Measurements from ENCODE around the gene VTI1A.

DNA sequence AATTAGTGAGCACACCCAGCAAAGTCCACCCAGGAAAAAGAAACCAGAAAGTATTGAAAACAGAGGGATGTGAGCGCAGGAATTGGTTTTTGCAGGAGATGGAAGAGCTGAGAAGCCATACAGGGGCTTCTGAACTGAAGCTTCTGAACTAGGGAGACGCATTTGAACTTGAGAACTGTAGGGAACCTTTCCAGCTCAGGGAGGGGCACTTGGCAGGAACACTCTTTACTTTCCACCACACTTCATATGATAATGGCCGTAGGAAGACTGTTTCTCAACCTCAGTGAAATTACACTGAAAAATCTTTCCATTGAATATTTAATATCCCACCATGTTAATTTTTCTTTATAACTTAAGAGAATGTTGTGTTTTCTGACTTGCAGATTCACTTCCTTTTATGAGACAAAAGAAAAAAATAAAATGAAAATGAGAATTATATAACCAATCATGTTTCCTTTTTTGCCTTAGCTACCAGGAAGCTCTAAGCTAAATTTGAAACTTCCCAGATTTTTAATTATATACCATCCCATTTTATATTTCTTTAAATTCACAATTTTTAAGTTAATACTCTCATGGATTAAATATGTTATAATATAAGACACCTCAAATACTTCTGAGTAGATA lies 404.7 kb downstream of the VTI1A start:
- TF ChIP-seq ZBTB43 (CRISPR knock-in tag; IDR thresholded peaks at IDR 0.05) = no peak
- TF ChIP-seq, protein P1, sequence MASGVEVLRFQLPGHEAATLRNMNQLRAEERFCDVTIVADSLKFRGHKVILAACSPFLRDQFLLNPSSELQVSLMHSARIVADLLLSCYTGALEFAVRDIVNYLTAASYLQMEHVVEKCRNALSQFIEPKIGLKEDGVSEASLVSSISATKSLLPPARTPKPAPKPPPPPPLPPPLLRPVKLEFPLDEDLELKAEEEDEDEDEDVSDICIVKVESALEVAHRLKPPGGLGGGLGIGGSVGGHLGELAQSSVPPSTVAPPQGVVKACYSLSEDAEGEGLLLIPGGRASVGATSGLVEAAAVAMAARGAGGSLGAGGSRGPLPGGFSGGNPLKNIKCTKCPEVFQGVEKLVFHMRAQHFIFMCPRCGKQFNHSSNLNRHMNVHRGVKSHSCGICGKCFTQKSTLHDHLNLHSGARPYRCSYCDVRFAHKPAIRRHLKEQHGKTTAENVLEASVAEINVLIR (CRISPR knock-in tag; IDR thresholded peaks at IDR 0.05) = no peak
- no peak for TF ChIP-seq POLR2A (conservative IDR thresholded peaks at IDR 0.05)
- no peak for TF ChIP-seq ZBTB11 (CRISPR knock-in tag; IDR thresholded peaks at IDR 0.05)
- TF ChIP-seq, protein P2, sequence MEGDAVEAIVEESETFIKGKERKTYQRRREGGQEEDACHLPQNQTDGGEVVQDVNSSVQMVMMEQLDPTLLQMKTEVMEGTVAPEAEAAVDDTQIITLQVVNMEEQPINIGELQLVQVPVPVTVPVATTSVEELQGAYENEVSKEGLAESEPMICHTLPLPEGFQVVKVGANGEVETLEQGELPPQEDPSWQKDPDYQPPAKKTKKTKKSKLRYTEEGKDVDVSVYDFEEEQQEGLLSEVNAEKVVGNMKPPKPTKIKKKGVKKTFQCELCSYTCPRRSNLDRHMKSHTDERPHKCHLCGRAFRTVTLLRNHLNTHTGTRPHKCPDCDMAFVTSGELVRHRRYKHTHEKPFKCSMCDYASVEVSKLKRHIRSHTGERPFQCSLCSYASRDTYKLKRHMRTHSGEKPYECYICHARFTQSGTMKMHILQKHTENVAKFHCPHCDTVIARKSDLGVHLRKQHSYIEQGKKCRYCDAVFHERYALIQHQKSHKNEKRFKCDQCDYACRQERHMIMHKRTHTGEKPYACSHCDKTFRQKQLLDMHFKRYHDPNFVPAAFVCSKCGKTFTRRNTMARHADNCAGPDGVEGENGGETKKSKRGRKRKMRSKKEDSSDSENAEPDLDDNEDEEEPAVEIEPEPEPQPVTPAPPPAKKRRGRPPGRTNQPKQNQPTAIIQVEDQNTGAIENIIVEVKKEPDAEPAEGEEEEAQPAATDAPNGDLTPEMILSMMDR (IDR thresholded peaks at IDR 0.05 in 2 of 3, conservative IDR thresholded peaks at IDR 0.05 in 1 of 3; ENCODE audit: insufficient read depth in 2 of 3, low read depth in 1 of 3, low read length in 3 of 3) = no peak

All from K562 (cell line).